Renal cortex interstitium (tissue), 11 donors: Measurements from ENCODE around the gene CCDC192. TPM values are rescaled to one million over a fixed set of nuclear protein-coding genes. Genes with fewer than 3 reads are reported as not detected.
A peak's percentile ranks its signal among the peaks of the same experiment; 100 is the strongest.

Experiments
- DNase-seq, 11 donors: peaks; one replicate each; pipeline ENCODE4 v3.0.0-alpha.2; 2013; ENCODE audit warnings: low read depth in 9 of 11, low spot score in 4 of 11; ENCODE audit errors: extremely low read depth in 1 of 11
- polyA plus RNA-seq, 3 donors: library from polyadenylated mRNA; unstranded; fragments of 120-200 nt; gene quantifications; one replicate each; pipeline ENCODE4 v1.2.1, GENCODE V29; 2013; ENCODE audit not compliant: insufficient read length in 3 of 3

Gene CCDC192
- polyA plus RNA-seq, 3 donors: 0.93 to 1.3 (median 1.1) TPM

GRCh38 chr5:127860291-127860690, 157.1 kb downstream of the CCDC192 start:
- no peak for DNase-seq

DNA sequence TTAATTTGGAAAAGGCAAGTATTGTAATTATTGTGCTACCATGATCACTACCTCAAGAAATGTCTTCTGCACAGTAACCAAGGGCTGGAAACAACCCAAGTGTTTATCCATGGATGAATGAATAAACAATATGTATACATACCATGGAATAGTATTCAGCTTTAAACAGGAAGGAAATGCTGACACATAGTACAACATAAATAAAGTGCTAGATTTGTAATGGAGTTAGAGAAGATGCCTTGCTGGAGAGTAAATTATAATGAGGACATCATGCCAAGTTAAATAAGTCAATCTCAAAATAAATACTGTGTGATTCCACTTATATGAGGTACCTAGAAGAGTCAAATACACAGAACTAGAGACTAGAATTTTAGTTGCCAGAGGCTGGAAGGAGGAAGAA, 160.0 kb downstream of the CCDC192 start:
- no peak for DNase-seq

DNA sequence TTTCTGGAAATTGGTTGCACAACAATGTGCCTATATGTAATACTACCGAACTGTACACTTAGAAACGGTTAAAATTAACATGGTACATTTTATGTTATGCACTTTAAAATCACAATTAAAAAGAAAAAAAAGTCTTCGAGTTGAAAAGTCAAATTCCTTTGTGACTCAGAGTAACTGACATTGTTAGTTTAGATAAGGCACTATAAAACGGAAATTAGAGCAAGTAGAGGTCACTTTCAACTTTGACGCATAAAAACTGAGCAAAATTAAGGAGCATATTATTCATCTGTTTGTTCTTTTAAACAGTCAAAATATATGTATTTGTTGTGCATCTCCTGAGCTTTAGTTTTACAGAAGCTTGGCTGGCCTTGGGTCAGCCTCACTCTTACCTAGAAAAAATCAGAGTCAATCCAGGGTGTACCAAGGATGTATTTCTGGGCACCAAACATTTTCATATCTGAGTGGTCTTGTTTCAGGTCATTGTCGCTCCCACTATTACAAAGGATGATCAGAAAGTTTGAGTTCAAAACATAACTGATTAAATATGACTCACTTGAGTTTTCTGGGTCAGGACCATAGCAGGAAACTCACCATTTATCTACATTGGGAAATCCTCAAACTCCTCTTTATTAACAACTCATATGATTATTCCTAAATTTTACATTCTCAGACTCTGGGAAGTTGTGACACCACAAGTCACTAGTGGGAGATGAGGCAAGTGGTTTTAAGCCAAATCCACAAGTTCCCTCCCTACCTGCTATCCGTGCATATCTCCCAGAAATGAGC, 160.6 kb downstream of the CCDC192 start:
- no peak for DNase-seq

- DNase-seq: no peak
Observed at GRCh38 chr5:127864511-127864910, 161.3 kb downstream of the CCDC192 start.

DNA sequence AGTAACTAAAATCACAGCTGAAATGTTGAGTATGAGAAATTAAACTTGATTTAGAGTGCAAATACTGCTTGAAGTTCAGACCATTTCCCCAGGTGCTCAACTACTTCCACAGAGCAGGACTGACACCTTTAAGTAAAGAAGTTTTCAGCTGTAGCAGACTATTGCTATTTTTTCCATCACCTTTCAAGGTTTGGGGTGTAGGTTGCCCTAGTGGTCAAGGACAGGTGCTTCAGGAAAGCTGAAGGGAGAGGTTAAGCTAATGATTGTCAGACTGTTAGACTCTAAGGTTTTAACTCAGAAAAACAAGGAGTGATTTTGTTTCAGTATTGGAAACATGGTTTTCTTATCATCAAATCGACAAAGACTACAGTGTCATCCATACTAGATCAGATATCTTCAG, 162.1 kb downstream of the CCDC192 start:
- DNase-seq: no peak

- DNase-seq: no peak
Observed at GRCh38 chr5:127867022-127867783, 164.0 kb downstream of the CCDC192 start.

DNA sequence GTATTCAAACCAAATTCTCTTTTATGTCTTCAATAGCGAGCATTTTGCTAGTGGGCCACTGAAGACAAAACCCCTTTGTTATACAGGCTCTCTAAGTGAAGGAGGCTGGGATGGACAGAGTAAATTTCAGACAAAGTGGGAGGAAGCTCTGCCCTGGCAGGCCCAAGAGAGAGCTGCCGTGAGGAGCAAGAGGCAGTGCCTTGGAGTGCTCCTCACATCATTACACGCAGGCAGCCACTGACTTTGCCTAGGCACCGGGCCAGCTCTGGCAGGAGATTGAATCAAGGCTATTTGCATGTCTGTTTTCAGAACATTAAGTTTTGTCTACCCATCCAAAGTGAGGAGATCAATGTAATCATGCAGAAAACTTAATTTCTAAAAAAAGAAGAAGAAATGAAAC, 167.7 kb downstream of the CCDC192 start:
- no peak for DNase-seq

GRCh38 chr5:127871503-127872153, 168.4 kb downstream of the CCDC192 start:
- DNase-seq: no peak

GRCh38 chr5:127872494-127872893, 169.3 kb downstream of the CCDC192 start:
- no peak for DNase-seq

GRCh38 chr5:127875235-127876021, 172.2 kb downstream of the CCDC192 start:
- peak; percentile 50 to 75 (median 63) for DNase-seq

GRCh38 chr5:127876384-127876783, 173.2 kb downstream of the CCDC192 start:
- no peak for DNase-seq

- DNase-seq: no peak
Observed at GRCh38 chr5:127878174-127878750, 175.1 kb downstream of the CCDC192 start.

DNA sequence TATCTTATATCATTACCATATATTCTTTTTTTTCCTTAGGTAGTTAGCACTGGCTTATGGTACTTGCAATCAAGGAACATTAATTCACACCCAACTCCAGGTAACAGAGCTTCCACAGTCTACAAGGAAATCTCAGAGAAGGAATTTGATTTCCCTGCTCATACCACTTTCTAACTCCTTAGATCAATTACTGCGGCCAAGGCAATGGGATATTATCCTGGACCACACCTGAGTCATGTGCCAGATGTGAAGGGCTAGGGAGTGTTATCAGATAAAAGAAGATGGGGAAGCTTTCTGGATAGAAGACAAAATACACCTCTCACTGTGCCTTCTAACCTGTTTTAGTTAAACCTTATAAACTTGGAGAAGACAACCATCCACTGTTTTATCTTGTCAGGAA, 181.2 kb downstream of the CCDC192 start:
- DNase-seq: no peak

GRCh38 chr5:127885176-127885575, 182.0 kb downstream of the CCDC192 start:
- DNase-seq: no peak

DNA sequence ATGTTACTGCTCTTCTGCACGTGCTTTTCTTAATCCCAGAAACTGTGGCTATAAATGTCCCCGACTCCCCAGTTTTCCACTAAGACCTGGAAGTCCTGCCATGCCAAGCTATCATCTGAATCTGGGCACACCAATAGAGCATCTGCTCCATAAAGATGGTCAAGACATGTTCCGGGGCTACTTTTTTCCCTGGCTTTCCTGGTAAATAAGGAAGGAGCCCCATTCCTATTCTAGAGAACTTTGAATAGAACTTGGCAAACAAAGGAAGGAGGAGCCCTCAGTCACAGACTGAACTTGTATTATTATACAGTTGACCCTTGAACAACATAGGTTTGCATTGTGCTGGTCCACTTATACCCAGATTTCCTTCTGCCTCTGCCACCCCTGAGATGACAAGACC, 182.9 kb downstream of the CCDC192 start:
- DNase-seq: no peak

GRCh38 chr5:127887282-127887681, 184.1 kb downstream of the CCDC192 start:
- DNase-seq: no peak

DNA sequence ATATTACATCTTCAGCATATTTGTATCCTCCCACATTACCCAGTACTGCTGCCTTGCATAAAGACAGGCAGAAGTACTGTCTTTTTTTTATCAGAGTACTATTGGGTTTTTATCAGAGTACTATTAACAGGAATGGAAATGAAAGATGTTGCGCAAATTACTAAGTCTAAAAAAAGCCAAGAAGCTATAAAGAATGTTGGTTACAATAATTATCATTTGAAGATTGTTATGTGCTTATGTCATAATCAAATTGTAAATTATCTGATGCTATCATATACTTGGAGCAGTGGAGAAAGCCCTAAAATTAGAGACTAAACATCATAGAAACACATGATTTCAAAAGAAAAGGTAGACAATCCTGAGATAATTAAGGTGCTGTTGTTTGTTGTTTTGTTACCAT, 188.8 kb downstream of the CCDC192 start:
- no peak for DNase-seq

DNA sequence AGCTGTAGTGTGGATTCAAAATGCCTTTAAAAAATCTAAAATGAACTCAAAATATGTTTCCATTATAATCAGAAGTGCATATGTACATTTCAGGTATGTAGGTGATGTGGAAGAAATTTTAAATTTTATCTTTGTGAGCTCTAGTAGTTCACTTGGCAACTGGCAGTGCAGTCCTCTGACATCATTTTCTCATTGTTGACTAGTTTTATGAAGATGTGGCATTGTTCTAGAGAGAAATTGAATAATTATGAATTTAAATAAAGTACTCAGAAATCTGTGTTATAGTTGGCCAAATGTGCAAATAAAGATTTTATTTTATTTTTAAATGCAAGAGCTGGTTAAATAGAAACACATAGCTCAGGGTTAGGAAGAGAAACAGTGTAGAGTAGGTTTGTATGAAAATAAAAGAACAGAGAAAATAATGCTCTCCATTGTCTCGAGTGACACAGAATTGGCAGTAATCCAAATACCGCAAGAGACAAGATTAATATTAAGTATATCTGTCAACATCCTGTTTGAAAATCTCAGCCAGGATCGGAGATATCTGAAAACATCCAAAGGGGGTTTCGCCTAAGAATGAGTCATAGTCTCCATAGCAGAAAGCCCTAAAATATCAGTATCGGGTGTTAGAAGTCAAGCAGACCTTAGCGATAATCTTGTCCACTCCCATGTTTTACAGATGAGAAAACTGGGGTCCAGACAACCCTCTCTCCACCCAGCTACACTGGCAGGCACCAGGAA, 189.4 kb downstream of the CCDC192 start:
- DNase-seq: no peak
